HepG2 (cell line): ENCODE results near the gene CLIC1. TPM values are rescaled to one million over a fixed set of nuclear protein-coding genes. Genes with fewer than 3 reads are reported as not detected.

Experiments
- EZH2 ChIP-seq: conservative IDR thresholded peaks from 2 replicates; pipeline ENCODE4 v1.6.1; 2012; ENCODE audit warnings: mild to moderate bottlenecking, low read depth, low read length, moderate library complexity
- FOXA3 ChIP-seq: IDR thresholded peaks from 2 replicates; pipeline ENCODE4 v1.6.1; 2016; ENCODE audit warnings: missing genetic modification reagents, missing compliant biosample characterization
- FOXC1 ChIP-seq: sonication (generic); formaldehyde crosslinking; IDR thresholded peaks from 2 replicates; pipeline ENCODE4 v1.8.0; 2022; ENCODE audit warnings: mild to moderate bottlenecking, missing genetic modification reagents, borderline replicate concordance
- GTF3A ChIP-seq: sonication (generic); formaldehyde crosslinking; conservative IDR thresholded peaks from 2 replicates; pipeline ENCODE4 v1.4.0; 2020; ENCODE audit warnings: mild to moderate bottlenecking, missing genetic modification reagents
- HBP1 ChIP-seq: IDR thresholded peaks from 2 replicates; pipeline ENCODE4 v1.6.1; 2016; ENCODE audit warnings: low read depth, control low read depth
- MXD1 ChIP-seq: sonication (generic); formaldehyde crosslinking; IDR thresholded peaks from 2 replicates; pipeline ENCODE4 v1.4.0; 2020; ENCODE audit warnings: mild to moderate bottlenecking, missing genetic modification reagents
- MYC ChIP-seq: sonication (generic); formaldehyde crosslinking; IDR thresholded peaks from 2 replicates; pipeline ENCODE4 v1.9.0; 2021; ENCODE audit warnings: missing genetic modification reagents, borderline replicate concordance
- NBN ChIP-seq: fragments of 450-650 bp; conservative IDR thresholded peaks from 2 replicates; pipeline ENCODE4 v1.6.1; 2017
- PRMT3 ChIP-seq: sonication (generic); formaldehyde crosslinking; IDR thresholded peaks from 2 replicates; pipeline ENCODE4 v1.8.1; 2022; ENCODE audit warnings: low read depth, mild to moderate bottlenecking, moderate library complexity, missing genetic modification reagents, borderline replicate concordance
- RBM39 ChIP-seq: fragments of 200-400 bp; formaldehyde crosslinking; IDR thresholded peaks from one replicate; pipeline ENCODE4 v1.6.1; 2018; ENCODE audit warnings: antibody characterized with exemption, mild to moderate bottlenecking, low read depth, low read length; ENCODE audit not compliant: poor library complexity, severe bottlenecking
- SATB2 ChIP-seq: sonication (generic); formaldehyde crosslinking; IDR thresholded peaks from 2 replicates; pipeline ENCODE4 v1.5.0; 2020; ENCODE audit warnings: missing genetic modification reagents
- SIN3B ChIP-seq: fragments of 150-350 bp; IDR thresholded peaks from 2 replicates; pipeline ENCODE4 v1.6.1; 2014; ENCODE audit warnings: low read length
- ZNF414 ChIP-seq: sonication (generic); formaldehyde crosslinking; IDR thresholded peaks from 2 replicates; pipeline ENCODE4 v1.5.0; 2020; ENCODE audit warnings: missing genetic modification reagents
- ZNF614 ChIP-seq: IDR thresholded peaks from 2 replicates; pipeline ENCODE4 v1.6.1; 2018; ENCODE audit warnings: missing biosample characterization, missing genetic modification reagents, inconsistent platforms, borderline replicate concordance
- ZNF615 ChIP-seq: sonication (generic); formaldehyde crosslinking; IDR thresholded peaks from 2 replicates; pipeline ENCODE4 v1.5.0; 2020; ENCODE audit warnings: mild to moderate bottlenecking, missing genetic modification reagents, borderline replicate concordance
- ZNF780A ChIP-seq: sonication (generic); formaldehyde crosslinking; IDR thresholded peaks from 2 replicates; pipeline ENCODE4 v1.8.0; 2022; ENCODE audit warnings: mild to moderate bottlenecking, missing genetic modification reagents, moderate library complexity
- ZSCAN25 ChIP-seq: sonication (generic); formaldehyde crosslinking; IDR thresholded peaks from 2 replicates; pipeline ENCODE4 v1.8.0; 2022; ENCODE audit warnings: mild to moderate bottlenecking, missing genetic modification reagents
- polyA plus RNA-seq, 8 experiments: library from polyadenylated mRNA; depleted of rRNA in 3 of 8; stranded (reverse) in 7 of 8; unstranded in 1 of 8; fragments of >200 nt; fragmentation: Illumina TruSeq in 4 of 8; extraction: Trizol in 4 of 8; gene quantifications; 2 replicates each; pipeline versions ENCODE4 v1.2.1 to v1.2.3, GENCODE V29; 2011 to 2016; ENCODE audit warnings: low read depth in 4 of 8, missing spikeins in 1 of 8, mixed read lengths in 1 of 8; ENCODE audit not compliant: insufficient read depth in 1 of 8
- total RNA-seq, 5 experiments: library from RNA; depleted of rRNA; stranded (reverse); fragments of >200 nt; fragmentation: Illumina TruSeq; extraction: Trizol; gene quantifications; 2 replicates each; pipeline ENCODE4 v1.2.3, GENCODE V29; 2016; ENCODE audit warnings: low read depth in 1 of 5

Gene CLIC1
- total and polyA plus RNA-seq, 2 of the 13 experiments (the other 11 are each of a cell fraction or from before 2014, with no cell fraction given): 602 to 891 TPM

GRCh38 chr6:31765910-31766794, 29.8 kb upstream of the CLIC1 start (continued):
- TF ChIP-seq FOXA3 (CRISPR knock-in tag): 0 out of 2 replicates have a peak, but pooled peaks have one; percentile 8
- TF ChIP-seq MYC (CRISPR knock-in tag): peak; percentile 60; the same call in 1 of the 2 replicates
- 0 out of 2 replicates have a peak, but pooled peaks have one; percentile 44 for TF ChIP-seq FOXC1 (CRISPR knock-in tag)
- no peak for TF ChIP-seq SIN3B
- peak; percentile 85 for TF ChIP-seq ZSCAN25 (CRISPR knock-in tag)
- TF ChIP-seq ZNF780A (CRISPR knock-in tag): 0 out of 2 replicates have a peak, but pooled peaks have one; percentile 70
- no peak for TF ChIP-seq RBM39
- no peak for TF ChIP-seq NBN
- no peak for TF ChIP-seq ZNF615 (CRISPR knock-in tag)
- TF ChIP-seq ZNF414 (CRISPR knock-in tag): no peak
- no peak for TF ChIP-seq PRMT3 (CRISPR knock-in tag)
- TF ChIP-seq EZH2: no peak
- TF ChIP-seq HBP1: no peak
- TF ChIP-seq MXD1: peak; percentile 80
- no peak for TF ChIP-seq SATB2 (CRISPR knock-in tag)
- TF ChIP-seq ZNF614 (CRISPR knock-in tag): peak; percentile 73; the same call in 1 of the 2 replicates
- TF ChIP-seq GTF3A (CRISPR knock-in tag): no peak
- TF ChIP-seq, all 625 proteins: peak for 196
